Measurements from ENCODE around the gene PTPRD. TPM values are rescaled to one million over a fixed set of nuclear protein-coding genes. Genes with fewer than 3 reads are reported as not detected.

PTPRD gene
- total and polyA plus RNA-seq, 4 donors: 97.4 to 229 (median 161) TPM

GRCh38 chr9:8838136-8838535, 1774.7 kb downstream of the PTPRD start:
- no peak overlapping the region for H3K27ac ChIP-seq (ENCODE audit: low read depth, low read length)
- no peaks in the 10 kb centered on the region for H3K36me3 ChIP-seq (ENCODE audit: control insufficient read depth, insufficient read depth, low read length)
- no peaks in the 10 kb centered on the region for H3K4me1 ChIP-seq (ENCODE audit: control insufficient read depth, insufficient read depth, low read length)
- no peaks in the 10 kb centered on the region for H3K27me3 ChIP-seq (ENCODE audit: control insufficient read depth, insufficient read depth, low read length)
- DNase-seq (ENCODE audit: low read depth in 4 of 6, low spot score in 6 of 6): no peak
- H3K9me3 ChIP-seq (ENCODE audit: control insufficient read depth, insufficient read depth, low read length): no peaks in the 10 kb centered on the region
- no peak overlapping the region for H3K4me3 ChIP-seq (ENCODE audit: low read depth, low read length)
- no CpG with 5 or more reads among the region's 3 CpGs for WGBS (ENCODE audit: insufficient coverage)

DNA sequence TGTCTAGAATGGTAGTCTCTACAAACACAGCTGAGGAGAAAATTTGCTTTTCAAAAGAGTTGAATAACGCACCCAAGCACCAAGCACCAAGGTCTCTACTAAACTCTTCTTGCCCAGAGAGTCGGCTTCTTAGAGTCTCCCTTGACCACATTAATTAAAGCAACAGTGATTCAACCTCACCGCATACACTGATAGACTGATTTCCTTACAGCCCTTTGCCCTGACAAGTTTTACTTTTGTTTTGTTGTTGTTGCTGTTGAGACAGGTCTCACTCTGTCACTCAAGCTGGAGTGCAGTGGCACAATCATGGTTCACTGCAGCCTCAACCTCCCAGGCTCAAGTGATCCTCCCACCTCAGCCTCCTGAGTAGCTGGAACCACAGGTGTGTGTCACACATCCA, 1777.5 kb downstream of the PTPRD start:
- no peak for DNase-seq (ENCODE audit: low read depth in 4 of 6, low spot score in 6 of 6)
- no peaks in the 10 kb centered on the region for H3K36me3 ChIP-seq (ENCODE audit: control insufficient read depth, insufficient read depth, low read length)
- H3K27ac ChIP-seq (ENCODE audit: low read depth, low read length): no peak overlapping the region
- no peak overlapping the region for H3K4me3 ChIP-seq (ENCODE audit: low read depth, low read length)
- no peaks in the 10 kb centered on the region for H3K4me1 ChIP-seq (ENCODE audit: control insufficient read depth, insufficient read depth, low read length)
- H3K9me3 ChIP-seq (ENCODE audit: control insufficient read depth, insufficient read depth, low read length): no peaks in the 10 kb centered on the region
- H3K27me3 ChIP-seq (ENCODE audit: control insufficient read depth, insufficient read depth, low read length): no peaks in the 10 kb centered on the region
- 71% methylated on average over 1 of the region's 3 CpGs for WGBS (ENCODE audit: insufficient coverage)

GRCh38 chr9:8832955-8833354, 1779.8 kb downstream of the PTPRD start:
- Histone ChIP-seq H3K9me3 (ENCODE audit: control insufficient read depth, insufficient read depth, low read length) (no peaks in the 10 kb centered on the region), H3K27ac (ENCODE audit: low read depth, low read length) (no peak overlapping the region), H3K27me3 (ENCODE audit: control insufficient read depth, insufficient read depth, low read length) (no peaks in the 10 kb centered on the region), H3K4me3 (ENCODE audit: low read depth, low read length) (no peak overlapping the region), H3K36me3 (ENCODE audit: control insufficient read depth, insufficient read depth, low read length) (no peaks in the 10 kb centered on the region), H3K4me1 (ENCODE audit: control insufficient read depth, insufficient read depth, low read length) (no peaks in the 10 kb centered on the region)
- WGBS (ENCODE audit: insufficient coverage): no CpG with 5 or more reads among the region's 1 CpG
- DNase-seq (ENCODE audit: low read depth in 4 of 6, low spot score in 6 of 6): no peak

- no peaks in the 10 kb centered on the region for H3K4me1 ChIP-seq (ENCODE audit: control insufficient read depth, insufficient read depth, low read length)
- H3K9me3 ChIP-seq (ENCODE audit: control insufficient read depth, insufficient read depth, low read length): no peaks in the 10 kb centered on the region
- H3K36me3 ChIP-seq (ENCODE audit: control insufficient read depth, insufficient read depth, low read length): no peaks in the 10 kb centered on the region
- H3K27me3 ChIP-seq (ENCODE audit: control insufficient read depth, insufficient read depth, low read length): no peaks in the 10 kb centered on the region
- no peak overlapping the region for H3K4me3 ChIP-seq (ENCODE audit: low read depth, low read length)
- H3K27ac ChIP-seq (ENCODE audit: low read depth, low read length): no peak overlapping the region
- no CpG with 5 or more reads among the region's 1 CpG for WGBS (ENCODE audit: insufficient coverage)
- no peak for DNase-seq (ENCODE audit: low read depth in 4 of 6, low spot score in 6 of 6)
Measured at GRCh38 chr9:8832386-8832785, 1780.4 kb downstream of the PTPRD start.

DNA sequence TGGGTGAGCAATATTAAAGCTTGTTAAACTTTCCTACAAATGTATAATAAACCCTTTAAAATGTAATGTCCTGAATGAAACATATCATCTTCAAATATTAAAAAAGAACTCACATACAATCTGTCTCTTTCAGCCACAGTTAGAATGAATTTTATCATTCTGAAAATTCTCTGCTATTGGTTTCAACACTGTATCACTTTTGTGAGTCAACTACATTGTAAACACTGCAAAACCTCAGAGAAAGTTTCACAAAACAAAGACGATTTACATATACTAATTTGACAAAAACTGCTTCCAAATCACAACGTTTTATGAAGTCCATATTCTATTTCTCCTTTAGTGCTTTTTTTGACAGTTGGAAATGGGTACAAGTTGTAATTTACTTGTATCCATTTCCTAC, 1781.2 kb downstream of the PTPRD start:
- no peak for DNase-seq (ENCODE audit: low read depth in 4 of 6, low spot score in 6 of 6)
- no peaks in the 10 kb centered on the region for H3K27me3 ChIP-seq (ENCODE audit: control insufficient read depth, insufficient read depth, low read length)
- no peaks in the 10 kb centered on the region for H3K4me1 ChIP-seq (ENCODE audit: control insufficient read depth, insufficient read depth, low read length)
- WGBS (ENCODE audit: insufficient coverage): no CpG with 5 or more reads among the region's 2 CpGs
- no peaks in the 10 kb centered on the region for H3K9me3 ChIP-seq (ENCODE audit: control insufficient read depth, insufficient read depth, low read length)
- no peak overlapping the region for H3K27ac ChIP-seq (ENCODE audit: low read depth, low read length)
- H3K4me3 ChIP-seq (ENCODE audit: low read depth, low read length): no peak overlapping the region
- no peaks in the 10 kb centered on the region for H3K36me3 ChIP-seq (ENCODE audit: control insufficient read depth, insufficient read depth, low read length)

DNA sequence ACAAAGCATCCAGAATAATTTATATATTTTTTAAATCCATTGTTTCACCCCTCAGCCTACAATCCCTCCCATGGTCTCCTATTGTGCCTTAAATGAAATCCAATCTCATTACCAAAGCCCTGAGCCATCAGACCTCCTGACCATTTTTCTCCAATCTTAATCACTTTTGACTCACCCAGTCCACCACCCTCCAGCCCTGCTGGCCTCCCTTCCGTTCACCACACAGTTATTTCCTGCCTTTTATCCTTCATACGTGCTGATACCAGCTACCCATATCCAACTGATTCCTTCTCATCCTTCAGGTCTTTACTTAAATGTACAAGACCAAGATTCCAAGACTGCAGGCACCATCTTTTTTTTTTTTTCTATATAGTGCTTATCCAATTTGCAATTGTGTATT, 1786.5 kb downstream of the PTPRD start:
- Histone ChIP-seq H3K4me3 (ENCODE audit: low read depth, low read length) (no peak overlapping the region), H3K36me3 (ENCODE audit: control insufficient read depth, insufficient read depth, low read length) (no peaks in the 10 kb centered on the region), H3K4me1 (ENCODE audit: control insufficient read depth, insufficient read depth, low read length) (no peaks in the 10 kb centered on the region), H3K27me3 (ENCODE audit: control insufficient read depth, insufficient read depth, low read length) (no peaks in the 10 kb centered on the region), H3K27ac (ENCODE audit: low read depth, low read length) (no peak overlapping the region), H3K9me3 (ENCODE audit: control insufficient read depth, insufficient read depth, low read length) (no peaks in the 10 kb centered on the region)
- WGBS (ENCODE audit: insufficient coverage): 95% methylated on average over 2 of the region's 2 CpGs
- DNase-seq (ENCODE audit: low read depth in 4 of 6, low spot score in 6 of 6): no peak

GRCh38 chr9:8825585-8826147, 1787.1 kb downstream of the PTPRD start:
- Histone ChIP-seq H3K4me1 (ENCODE audit: control insufficient read depth, insufficient read depth, low read length) (no peaks in the 10 kb centered on the region), H3K27me3 (ENCODE audit: control insufficient read depth, insufficient read depth, low read length) (no peaks in the 10 kb centered on the region), H3K4me3 (ENCODE audit: low read depth, low read length) (no peak overlapping the region), H3K36me3 (ENCODE audit: control insufficient read depth, insufficient read depth, low read length) (no peaks in the 10 kb centered on the region), H3K27ac (ENCODE audit: low read depth, low read length) (no peak overlapping the region), H3K9me3 (ENCODE audit: control insufficient read depth, insufficient read depth, low read length) (no peaks in the 10 kb centered on the region)
- DNase-seq (ENCODE audit: low read depth in 4 of 6, low spot score in 6 of 6): no peak
- 83% methylated on average over 1 of the region's 3 CpGs for WGBS (ENCODE audit: insufficient coverage)

DNA sequence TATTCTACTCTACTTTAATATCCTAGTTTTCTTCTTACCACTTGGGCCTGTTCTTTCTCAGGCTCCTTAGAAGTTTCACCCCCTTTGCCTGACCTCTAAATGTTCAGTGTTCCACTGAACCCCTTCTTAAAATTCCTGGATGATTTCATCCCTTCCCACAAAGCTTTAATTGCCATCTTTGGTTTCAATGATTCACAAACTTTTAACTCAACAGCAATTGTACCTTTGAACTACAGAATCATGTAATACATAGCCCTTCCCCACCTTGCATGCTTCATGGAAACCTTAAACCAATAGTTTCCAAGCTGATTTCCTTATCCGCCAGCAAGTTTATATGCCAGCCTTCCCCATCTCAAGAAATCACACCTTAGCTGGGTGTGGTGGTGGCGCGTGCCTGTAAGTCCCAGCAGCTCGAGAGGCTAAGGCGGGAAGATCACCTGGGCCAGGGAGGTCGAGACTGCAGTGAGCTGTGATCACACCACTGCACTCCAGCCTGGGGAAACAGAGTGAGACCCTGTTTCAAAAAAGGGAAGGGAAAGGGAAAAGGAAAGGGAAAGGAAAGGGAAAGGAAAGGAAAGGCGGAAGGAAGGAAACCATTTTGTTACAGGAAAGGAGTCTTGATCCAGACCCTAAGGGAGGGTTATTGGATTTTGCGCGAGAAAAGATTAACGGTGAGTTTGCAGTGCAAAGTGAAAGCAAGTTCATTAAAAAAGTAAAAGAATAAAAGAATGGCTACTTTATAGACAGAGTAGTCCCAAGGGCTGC, 1789.5 kb downstream of the PTPRD start:
- Histone ChIP-seq H3K27ac (ENCODE audit: low read depth, low read length) (no peak overlapping the region), H3K9me3 (ENCODE audit: control insufficient read depth, insufficient read depth, low read length) (no peaks in the 10 kb centered on the region)
- 100% methylated on average over 10 of the region's 10 CpGs for WGBS (ENCODE audit: insufficient coverage)

DNA sequence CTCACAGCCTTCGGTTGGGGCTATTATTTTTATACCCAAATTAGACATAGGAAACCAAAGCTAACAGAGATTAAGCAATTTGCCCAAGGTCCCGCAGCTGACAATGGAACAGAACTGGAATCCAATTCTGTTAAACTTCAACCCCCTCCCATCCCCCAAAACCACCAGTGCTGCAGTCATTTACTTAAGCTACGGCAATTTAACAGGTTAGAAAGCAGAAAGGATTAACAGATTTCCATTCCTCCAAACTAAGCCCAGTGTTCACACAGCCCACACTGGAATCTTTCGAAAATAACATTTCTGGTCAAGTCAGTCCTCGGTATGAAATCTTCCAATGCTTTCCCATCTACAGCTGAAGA, 1790.2 kb downstream of the PTPRD start:
- Histone ChIP-seq H3K4me1 (ENCODE audit: control insufficient read depth, insufficient read depth, low read length) (no peaks in the 10 kb centered on the region), H3K9me3 (ENCODE audit: control insufficient read depth, insufficient read depth, low read length) (no peaks in the 10 kb centered on the region), H3K4me3 (ENCODE audit: low read depth, low read length) (no peak overlapping the region), H3K36me3 (ENCODE audit: control insufficient read depth, insufficient read depth, low read length) (no peaks in the 10 kb centered on the region), H3K27ac (ENCODE audit: low read depth, low read length) (no peak overlapping the region), H3K27me3 (ENCODE audit: control insufficient read depth, insufficient read depth, low read length) (no peaks in the 10 kb centered on the region)
- no peak for DNase-seq (ENCODE audit: low read depth in 4 of 6, low spot score in 6 of 6)
- 79% methylated on average over 2 of the region's 5 CpGs for WGBS (ENCODE audit: insufficient coverage)

More for the DNA sequence above, 1789.5 kb downstream of the PTPRD start:
- Histone ChIP-seq H3K4me1 (ENCODE audit: control insufficient read depth, insufficient read depth, low read length) (no peaks in the 10 kb centered on the region), H3K27me3 (ENCODE audit: control insufficient read depth, insufficient read depth, low read length) (no peaks in the 10 kb centered on the region), H3K36me3 (ENCODE audit: control insufficient read depth, insufficient read depth, low read length) (no peaks in the 10 kb centered on the region), H3K4me3 (ENCODE audit: low read depth, low read length) (no peak overlapping the region)
- DNase-seq (ENCODE audit: low read depth in 4 of 6, low spot score in 6 of 6): no peak

All from spinal cord (tissue), 10 donors.